Measurements from ENCODE around the gene TLCD3B. TPM values are rescaled to one million over a fixed set of nuclear protein-coding genes. Genes with fewer than 3 reads are reported as not detected.

TLCD3B gene
- polyA plus RNA-seq, 2 donors, result 0.04 to 0.16 TPM

GRCh38 chr16:30009085-30009862, 21.8 kb downstream of the TLCD3B start:
- peaks cover 0 to 2% of the 10 kb centered on the region in 2 donors for H3K36me3 ChIP-seq (ENCODE audit: control insufficient read depth in 2 of 2, insufficient read depth in 2 of 2, low read length in 1 of 2)
- H3K4me3 ChIP-seq (ENCODE audit: low read depth in 1 of 2, low read length in 2 of 2), result no peak overlapping the region
- H3K9me3 ChIP-seq (ENCODE audit: control insufficient read depth in 2 of 2, insufficient read depth in 1 of 2, low read depth in 1 of 2, low read length in 1 of 2), result no peaks in the 10 kb centered on the region
- 39 to 45% methylated on average over 22 to 26 of the region's 26 CpGs for WGBS, 2 donors
- H3K27me3 ChIP-seq (ENCODE audit: control insufficient read depth in 1 of 2, insufficient read depth in 2 of 2, low read length in 2 of 2), result peaks cover 0 to 15% of the 10 kb centered on the region in 2 donors
- no peak overlapping the region for H3K27ac ChIP-seq (ENCODE audit: low read depth in 2 of 2, low read length in 1 of 2)
- peaks cover 6 to 12% of the 10 kb centered on the region in 2 donors for H3K4me1 ChIP-seq (ENCODE audit: control insufficient read depth in 2 of 2, insufficient read depth in 2 of 2, low read length in 1 of 2)

- no peak overlapping the region for H3K4me3 ChIP-seq (ENCODE audit: low read depth in 1 of 2, low read length in 2 of 2)
- peaks cover 0 to 3% of the 10 kb centered on the region in 2 donors for H3K36me3 ChIP-seq (ENCODE audit: control insufficient read depth in 2 of 2, insufficient read depth in 2 of 2, low read length in 1 of 2)
- peaks cover 6 to 12% of the 10 kb centered on the region in 2 donors for H3K4me1 ChIP-seq (ENCODE audit: control insufficient read depth in 2 of 2, insufficient read depth in 2 of 2, low read length in 1 of 2)
- H3K27me3 ChIP-seq (ENCODE audit: control insufficient read depth in 1 of 2, insufficient read depth in 2 of 2, low read length in 2 of 2), result peaks cover 0 to 15% of the 10 kb centered on the region in 2 donors
- no peaks in the 10 kb centered on the region for H3K9me3 ChIP-seq (ENCODE audit: control insufficient read depth in 2 of 2, insufficient read depth in 1 of 2, low read depth in 1 of 2, low read length in 1 of 2)
- 62 to 67% methylated on average over 11 of the region's 11 CpGs for WGBS, 2 donors
- H3K27ac ChIP-seq (ENCODE audit: low read depth in 2 of 2, low read length in 1 of 2), result no peak overlapping the region
Measured at GRCh38 chr16:30007378-30007895, 23.6 kb downstream of the TLCD3B start.

- Histone ChIP-seq H3K36me3 (ENCODE audit: control insufficient read depth in 2 of 2, insufficient read depth in 2 of 2, low read length in 1 of 2) (peaks cover 0 to 7% of the 10 kb centered on the region in 2 donors), H3K4me3 (ENCODE audit: low read depth in 1 of 2, low read length in 2 of 2) (no peak overlapping the region), H3K27me3 (ENCODE audit: control insufficient read depth in 1 of 2, insufficient read depth in 2 of 2, low read length in 2 of 2) (peaks cover 0 to 14% of the 10 kb centered on the region in 2 donors), H3K4me1 (ENCODE audit: control insufficient read depth in 2 of 2, insufficient read depth in 2 of 2, low read length in 1 of 2) (peaks cover 6 to 12% of the 10 kb centered on the region in 2 donors), H3K27ac (ENCODE audit: low read depth in 2 of 2, low read length in 1 of 2) (no peak overlapping the region), H3K9me3 (ENCODE audit: control insufficient read depth in 2 of 2, insufficient read depth in 1 of 2, low read depth in 1 of 2, low read length in 1 of 2) (no peaks in the 10 kb centered on the region)
- 78 to 80% methylated on average over 34 of the region's 34 CpGs for WGBS, 2 donors
Measured at GRCh38 chr16:30006659-30007377, 24.3 kb downstream of the TLCD3B start.

GRCh38 chr16:30006095-30006473, 25.0 kb downstream of the TLCD3B start:
- Histone ChIP-seq H3K27me3 (ENCODE audit: control insufficient read depth in 1 of 2, insufficient read depth in 2 of 2, low read length in 2 of 2) (peaks cover 0 to 6% of the 10 kb centered on the region in 2 donors), H3K4me1 (ENCODE audit: control insufficient read depth in 2 of 2, insufficient read depth in 2 of 2, low read length in 1 of 2) (peaks cover 6 to 11% of the 10 kb centered on the region in 2 donors), H3K27ac (ENCODE audit: low read depth in 2 of 2, low read length in 1 of 2) (no peak overlapping the region), H3K36me3 (ENCODE audit: control insufficient read depth in 2 of 2, insufficient read depth in 2 of 2, low read length in 1 of 2) (peaks cover 0 to 10% of the 10 kb centered on the region in 2 donors), H3K4me3 (ENCODE audit: low read depth in 1 of 2, low read length in 2 of 2) (no peak overlapping the region), H3K9me3 (ENCODE audit: control insufficient read depth in 2 of 2, insufficient read depth in 1 of 2, low read depth in 1 of 2, low read length in 1 of 2) (no peaks in the 10 kb centered on the region)
- WGBS, 2 donors, result 77 to 78% methylated on average over 18 of the region's 18 CpGs

GRCh38 chr16:30005341-30006094, 25.6 kb downstream of the TLCD3B start:
- no peak overlapping the region for H3K27ac ChIP-seq (ENCODE audit: low read depth in 2 of 2, low read length in 1 of 2)
- H3K36me3 ChIP-seq (ENCODE audit: control insufficient read depth in 2 of 2, insufficient read depth in 2 of 2, low read length in 1 of 2), result peaks cover 0 to 16% of the 10 kb centered on the region in 2 donors
- 51 to 54% methylated on average over 34 to 35 of the region's 35 CpGs for WGBS, 2 donors

GRCh38 chr16:30004811-30005242, 26.2 kb downstream of the TLCD3B start:
- peaks cover 0 to 4% of the 10 kb centered on the region in 2 donors for H3K4me1 ChIP-seq (ENCODE audit: control insufficient read depth in 2 of 2, insufficient read depth in 2 of 2, low read length in 1 of 2)
- H3K27ac ChIP-seq (ENCODE audit: low read depth in 2 of 2, low read length in 1 of 2), result no peak overlapping the region
- H3K4me3 ChIP-seq (ENCODE audit: low read depth in 1 of 2, low read length in 2 of 2), result no peak overlapping the region
- no peaks in the 10 kb centered on the region for H3K9me3 ChIP-seq (ENCODE audit: control insufficient read depth in 2 of 2, insufficient read depth in 1 of 2, low read depth in 1 of 2, low read length in 1 of 2)
- 45 to 54% methylated on average over 7 to 11 of the region's 11 CpGs for WGBS, 2 donors
- H3K36me3 ChIP-seq (ENCODE audit: control insufficient read depth in 2 of 2, insufficient read depth in 2 of 2, low read length in 1 of 2), result peaks cover 0 to 20% of the 10 kb centered on the region in 2 donors
- H3K27me3 ChIP-seq (ENCODE audit: control insufficient read depth in 1 of 2, insufficient read depth in 2 of 2, low read length in 2 of 2), result no peaks in the 10 kb centered on the region

More at GRCh38 chr16:30005341-30006094, 25.6 kb downstream of the TLCD3B start:
- Histone ChIP-seq H3K9me3 (ENCODE audit: control insufficient read depth in 2 of 2, insufficient read depth in 1 of 2, low read depth in 1 of 2, low read length in 1 of 2) (no peaks in the 10 kb centered on the region), H3K4me3 (ENCODE audit: low read depth in 1 of 2, low read length in 2 of 2) (no peak overlapping the region), H3K4me1 (ENCODE audit: control insufficient read depth in 2 of 2, insufficient read depth in 2 of 2, low read length in 1 of 2) (peaks cover 4 to 5% of the 10 kb centered on the region in 2 donors), H3K27me3 (ENCODE audit: control insufficient read depth in 1 of 2, insufficient read depth in 2 of 2, low read length in 2 of 2) (peaks cover 0 to 5% of the 10 kb centered on the region in 2 donors)

GRCh38 chr16:30004424-30004776, 26.7 kb downstream of the TLCD3B start:
- WGBS, 2 donors, result 62 to 67% methylated on average over 19 of the region's 19 CpGs
- H3K36me3 ChIP-seq (ENCODE audit: control insufficient read depth in 2 of 2, insufficient read depth in 2 of 2, low read length in 1 of 2), result peaks cover 0 to 20% of the 10 kb centered on the region in 2 donors

GRCh38 chr16:30003670-30004423, 27.2 kb downstream of the TLCD3B start:
- Histone ChIP-seq H3K4me1 (ENCODE audit: control insufficient read depth in 2 of 2, insufficient read depth in 2 of 2, low read length in 1 of 2) (no peaks in the 10 kb centered on the region), H3K27ac (ENCODE audit: low read depth in 2 of 2, low read length in 1 of 2) (no peak overlapping the region), H3K4me3 (ENCODE audit: low read depth in 1 of 2, low read length in 2 of 2) (no peak overlapping the region), H3K27me3 (ENCODE audit: control insufficient read depth in 1 of 2, insufficient read depth in 2 of 2, low read length in 2 of 2) (no peaks in the 10 kb centered on the region), H3K9me3 (ENCODE audit: control insufficient read depth in 2 of 2, insufficient read depth in 1 of 2, low read depth in 1 of 2, low read length in 1 of 2) (no peaks in the 10 kb centered on the region), H3K36me3 (ENCODE audit: control insufficient read depth in 2 of 2, insufficient read depth in 2 of 2, low read length in 1 of 2) (peaks cover 0 to 20% of the 10 kb centered on the region in 2 donors)
- WGBS, 2 donors, result 84 to 86% methylated on average over 17 of the region's 17 CpGs

More at GRCh38 chr16:30004424-30004776, 26.7 kb downstream of the TLCD3B start:
- H3K27me3 ChIP-seq (ENCODE audit: control insufficient read depth in 1 of 2, insufficient read depth in 2 of 2, low read length in 2 of 2), result no peaks in the 10 kb centered on the region
- no peaks in the 10 kb centered on the region for H3K9me3 ChIP-seq (ENCODE audit: control insufficient read depth in 2 of 2, insufficient read depth in 1 of 2, low read depth in 1 of 2, low read length in 1 of 2)
- H3K4me3 ChIP-seq (ENCODE audit: low read depth in 1 of 2, low read length in 2 of 2), result no peak overlapping the region
- H3K4me1 ChIP-seq (ENCODE audit: control insufficient read depth in 2 of 2, insufficient read depth in 2 of 2, low read length in 1 of 2), result no peaks in the 10 kb centered on the region
- no peak overlapping the region for H3K27ac ChIP-seq (ENCODE audit: low read depth in 2 of 2, low read length in 1 of 2)

All from esophagus (tissue), 2 donors.